IPS-NIHi7 (cell line): ENCODE results near the gene TMEM132D.

Source experiments
- DNase-seq: peaks from one replicate; pipeline ENCODE4 v3.0.0; 2012; ENCODE audit warnings: mixed read lengths; ENCODE audit errors: extremely low spot score

The TMEM132D gene

DNA sequence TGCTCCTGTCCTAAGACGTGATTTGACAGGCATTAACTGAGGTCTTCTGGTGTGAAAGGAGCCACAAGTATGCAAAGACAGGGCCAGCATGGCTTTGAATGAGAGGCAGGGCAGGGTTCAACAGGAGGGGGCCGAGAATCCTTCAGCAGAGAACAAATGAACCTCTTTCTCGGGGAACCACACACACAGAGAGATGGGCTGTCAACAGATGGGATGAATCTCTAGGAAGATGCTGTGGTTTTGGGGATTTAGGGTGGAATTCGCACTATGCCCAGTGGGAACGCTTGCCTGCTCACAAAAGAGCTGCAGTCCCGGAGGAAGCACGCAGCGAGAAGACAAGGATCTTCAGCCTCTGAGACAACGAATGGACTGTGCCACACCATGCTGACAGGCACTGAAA lies 537.2 kb downstream of the TMEM132D start:
- no peak for DNase-seq

DNA sequence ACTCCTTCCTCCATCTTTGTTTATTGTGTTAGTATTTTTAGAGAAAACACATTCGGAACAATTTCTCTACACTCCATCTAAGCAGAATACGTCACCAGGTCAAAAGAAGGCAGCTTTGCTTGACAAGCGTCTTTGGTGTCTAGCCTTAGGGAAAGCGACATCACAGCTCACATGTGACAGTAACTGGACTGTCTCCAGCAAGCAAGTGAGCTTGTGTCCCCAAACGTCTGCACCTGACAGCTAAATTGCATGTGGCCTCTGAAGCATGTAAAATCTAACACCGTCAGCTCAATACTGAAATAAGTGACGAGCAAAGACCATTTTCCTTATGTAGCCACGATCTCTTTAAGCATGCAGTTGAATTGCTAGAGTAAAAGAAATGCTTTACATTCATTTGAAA lies 540.8 kb downstream of the TMEM132D start:
- DNase-seq: no peak

DNA sequence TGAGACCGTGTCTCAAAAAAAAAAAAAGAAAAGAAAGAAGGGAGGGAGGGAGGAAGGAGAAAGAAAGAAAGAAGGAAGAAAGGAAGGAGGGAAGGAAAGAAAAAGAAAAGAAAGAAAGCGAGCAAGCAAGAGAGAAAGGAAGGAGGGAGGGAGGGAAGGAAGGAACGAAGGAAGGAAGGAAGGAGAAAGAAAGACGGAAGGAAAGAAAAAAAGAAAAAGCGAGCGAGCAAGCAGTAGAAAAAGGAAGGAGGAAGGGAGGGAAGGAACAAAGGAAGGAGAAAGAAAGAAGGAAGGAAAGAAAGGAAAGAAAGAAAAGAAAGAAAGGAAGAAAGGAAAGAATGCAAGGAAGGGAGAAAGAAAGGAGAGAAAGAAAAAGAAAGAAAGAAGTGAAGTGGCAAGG lies 546.6 kb downstream of the TMEM132D start:
- DNase-seq: no peak

DNA sequence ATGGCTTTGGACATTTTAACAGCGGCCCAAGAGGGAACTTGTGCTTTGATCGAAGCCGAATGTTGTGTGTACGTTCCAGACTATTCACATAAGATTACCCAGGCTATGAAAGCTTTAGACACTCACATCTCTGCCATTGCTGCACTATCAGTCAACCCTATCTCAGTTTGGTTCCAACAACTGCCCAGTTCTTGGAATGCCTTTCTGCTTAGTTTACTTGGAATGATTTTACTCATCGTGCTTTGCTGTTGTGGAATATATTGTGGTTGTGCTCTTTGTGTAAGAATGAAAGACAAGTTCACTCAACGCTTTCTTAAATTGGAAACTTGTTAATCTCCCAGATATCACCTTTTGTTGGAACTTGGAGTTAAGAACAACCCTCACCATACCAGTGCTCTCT lies 552.3 kb downstream of the TMEM132D start:
- no peak for DNase-seq

DNA sequence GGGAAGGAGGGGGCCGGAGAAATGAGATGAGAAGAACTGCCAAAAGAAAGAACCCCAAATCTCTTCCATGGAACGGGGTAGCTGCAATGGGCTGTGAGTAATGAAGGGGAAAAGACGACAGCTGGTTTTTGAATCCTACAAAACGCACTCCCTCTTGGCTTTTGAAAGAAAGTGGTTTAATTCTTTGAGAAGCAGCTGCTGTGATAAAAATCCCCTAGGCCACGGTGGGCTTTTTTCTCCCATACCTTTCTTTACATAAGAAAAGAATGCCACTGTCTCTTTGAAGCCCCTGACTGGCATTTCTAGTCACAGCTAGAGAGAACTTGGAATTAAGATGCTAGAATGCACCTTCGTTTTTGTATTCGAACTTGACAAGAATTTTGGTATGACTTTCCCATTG lies 564.5 kb downstream of the TMEM132D start:
- DNase-seq: no peak

DNA sequence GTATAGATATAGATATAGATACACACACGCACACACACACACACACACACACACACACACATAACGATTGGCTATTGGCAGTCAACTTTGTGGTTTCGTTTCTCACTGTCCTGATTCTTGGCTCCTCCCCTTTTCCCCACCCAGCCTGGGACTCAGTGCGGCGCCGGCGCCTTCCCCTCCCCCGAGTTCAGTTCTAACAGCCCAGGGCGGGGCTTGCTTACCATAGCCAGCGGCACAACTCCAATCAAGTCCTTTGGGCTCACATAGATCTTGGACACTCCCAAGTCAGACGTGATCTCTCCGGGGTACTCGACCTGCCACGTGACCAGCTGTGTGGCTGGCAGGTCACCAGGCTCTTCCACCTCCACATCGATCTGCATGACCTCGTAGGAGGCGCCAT lies 566.4 kb downstream of the TMEM132D start:
- DNase-seq: no peak

DNA sequence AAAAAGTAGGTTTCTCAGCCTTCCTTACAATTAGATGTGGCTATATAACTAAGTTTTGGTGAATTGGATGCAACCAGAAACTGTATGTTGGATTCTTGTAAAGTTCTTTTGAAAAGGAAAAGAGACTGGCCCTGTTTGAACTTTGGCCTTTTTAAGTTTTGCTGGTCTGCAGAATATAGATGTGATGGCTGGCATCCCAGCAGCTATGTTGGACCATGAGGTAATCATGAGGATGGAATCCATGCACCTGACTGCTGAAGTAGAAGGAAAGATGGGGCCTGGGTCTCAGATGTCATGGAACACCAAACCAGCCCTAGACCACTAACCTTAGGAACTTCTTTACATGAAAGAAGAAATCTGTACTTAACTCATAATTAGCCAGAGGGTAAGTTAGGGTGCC lies 568.1 kb downstream of the TMEM132D start:
- DNase-seq: no peak

DNA sequence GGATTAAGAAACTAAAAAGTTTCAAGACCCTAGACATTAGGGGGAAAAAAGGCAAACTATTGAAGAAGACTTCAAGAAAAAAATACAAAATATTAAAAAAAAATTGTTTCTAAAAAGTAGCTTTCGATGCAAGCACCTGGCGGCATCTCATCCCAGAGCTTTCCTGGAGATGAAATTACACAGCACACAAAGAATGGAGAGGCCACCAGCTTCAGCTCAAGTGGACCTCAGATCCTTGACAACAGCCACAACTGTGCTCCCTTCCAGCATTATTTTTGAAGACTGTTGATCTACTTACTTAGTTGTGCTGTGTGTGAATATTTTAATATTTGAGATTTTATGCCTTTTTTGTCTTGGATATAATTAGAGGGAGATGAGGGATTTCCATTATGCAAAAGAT lies 571.5 kb downstream of the TMEM132D start:
- DNase-seq: no peak

DNA sequence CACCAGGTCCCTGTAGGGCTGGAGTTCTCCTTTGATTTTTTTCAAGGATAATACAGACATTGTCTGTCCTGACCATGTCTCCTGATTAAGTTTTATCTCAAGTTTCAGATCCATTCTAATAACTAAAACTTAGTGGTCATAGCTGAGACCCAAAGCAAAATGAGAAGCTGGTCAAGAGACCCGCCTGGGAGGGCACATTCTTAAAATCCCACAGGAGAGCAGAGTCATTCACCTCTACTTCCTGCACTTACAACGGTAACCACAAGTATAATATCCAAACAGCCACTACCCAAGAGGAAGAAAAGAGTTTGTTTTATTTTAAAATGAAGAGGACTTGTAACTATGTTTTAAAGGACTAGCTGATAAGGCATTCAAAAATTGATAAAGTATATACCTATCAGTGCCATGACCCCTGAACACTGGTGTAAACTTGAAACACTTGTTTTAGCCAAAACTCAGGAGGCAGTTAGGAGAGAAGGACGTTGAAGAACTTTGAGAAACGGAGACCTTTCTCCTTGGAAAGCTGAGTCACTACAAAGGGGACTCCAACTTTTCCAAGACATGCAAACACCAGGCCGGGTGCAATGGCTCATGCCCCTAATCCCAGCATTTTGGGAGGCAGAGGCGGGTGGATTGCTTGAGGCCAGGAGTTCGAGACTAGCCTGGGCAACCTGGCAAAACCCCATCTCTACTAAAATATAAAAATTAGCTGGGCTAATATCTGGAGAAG lies 572.3 kb downstream of the TMEM132D start:
- DNase-seq: no peak

DNA sequence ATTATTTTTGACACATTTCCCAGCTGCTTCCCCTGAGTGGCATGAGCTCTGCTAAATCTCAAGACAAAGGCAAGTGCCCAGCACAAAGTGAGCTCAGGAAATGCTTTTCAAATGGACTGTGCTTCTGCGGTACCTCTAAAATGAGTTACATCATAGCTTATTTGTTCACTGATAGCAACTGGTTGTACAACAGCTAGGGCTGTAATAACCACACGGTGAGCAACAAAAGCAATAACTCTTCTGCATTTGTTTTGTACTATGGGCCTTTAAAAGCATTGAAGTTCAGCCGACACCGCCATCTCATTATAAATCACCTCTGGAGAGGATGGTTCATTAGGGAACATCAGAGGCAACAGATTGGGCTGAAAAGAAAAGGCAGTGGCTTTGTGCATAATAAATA lies 575.6 kb downstream of the TMEM132D start:
- no peak for DNase-seq

DNA sequence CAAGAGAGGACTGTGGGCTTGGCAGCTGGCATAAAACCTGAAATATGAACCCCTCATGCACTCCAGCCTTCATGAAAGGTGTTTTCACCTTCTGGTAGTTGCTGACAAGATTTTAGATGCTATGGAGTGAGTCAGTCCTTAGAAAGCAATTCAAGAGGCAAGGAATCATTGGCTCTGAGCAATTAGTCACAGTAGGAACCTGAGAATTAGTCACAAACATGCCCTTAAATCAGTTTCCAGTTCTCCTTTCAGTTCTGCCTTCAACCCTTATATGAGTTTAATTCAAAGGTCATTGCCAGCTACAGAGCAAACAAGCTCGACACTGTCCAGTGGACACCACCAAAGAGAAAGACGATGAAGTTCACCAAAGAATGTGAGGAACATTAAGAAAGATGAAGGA lies 578.3 kb downstream of the TMEM132D start:
- no peak for DNase-seq

DNA sequence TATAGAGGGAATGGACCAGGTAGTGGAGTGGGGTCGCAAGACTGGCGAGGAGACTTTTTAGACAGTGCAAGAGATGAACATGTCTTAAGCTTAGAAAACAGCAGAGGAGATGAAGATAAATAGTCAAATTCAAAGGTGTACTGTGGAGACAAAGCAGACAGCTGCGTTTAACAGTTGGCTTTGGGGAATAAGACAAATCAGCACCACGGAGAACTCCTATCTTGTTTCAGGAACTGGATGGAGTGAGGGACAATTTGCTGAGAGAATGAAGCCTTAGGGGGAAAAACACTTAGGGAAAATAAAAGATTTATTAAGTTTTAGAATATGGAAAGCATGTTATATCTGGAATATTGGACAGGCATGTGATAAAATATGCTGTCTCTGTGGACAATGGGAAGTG lies 591.8 kb downstream of the TMEM132D start:
- DNase-seq: peak; percentile 46

DNA sequence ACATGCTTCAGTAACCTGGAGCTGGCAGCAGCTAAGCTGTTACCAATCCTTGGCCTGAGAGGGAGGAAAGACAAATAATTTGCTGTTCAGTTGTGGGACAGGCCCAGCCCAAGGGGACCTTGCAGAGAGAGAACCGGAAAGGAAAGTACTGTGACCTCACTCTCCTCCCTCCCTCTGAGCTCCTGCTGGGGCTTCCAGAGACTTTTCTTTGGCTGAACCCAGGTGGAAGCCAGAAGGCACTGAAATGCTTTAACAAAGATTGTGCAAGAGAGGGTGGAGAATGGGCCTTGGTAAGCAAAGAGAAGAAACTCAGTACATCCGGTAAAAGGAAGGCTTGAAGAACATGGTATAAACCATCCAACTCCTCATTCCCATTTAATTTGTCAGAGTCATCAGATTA lies 593.5 kb downstream of the TMEM132D start:
- DNase-seq: no peak

DNA sequence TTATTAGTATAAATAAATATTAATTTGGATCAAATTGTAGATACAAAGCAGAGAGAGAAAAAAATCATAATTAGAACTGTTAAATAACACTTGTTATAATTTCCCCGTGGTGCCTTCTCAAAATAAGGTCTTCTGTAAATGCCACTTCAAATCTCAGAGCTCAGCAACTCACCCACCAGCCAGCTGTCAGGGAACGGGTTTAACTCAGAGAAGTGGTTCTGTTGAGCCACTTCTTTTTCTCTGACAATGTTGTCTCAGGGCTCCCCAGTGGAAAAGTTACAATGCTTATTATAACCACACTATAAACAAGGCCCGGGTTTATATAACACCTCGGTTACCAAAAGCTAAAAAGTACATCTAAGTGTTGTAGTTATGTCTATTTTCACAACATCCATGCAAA lies 598.0 kb downstream of the TMEM132D start:
- no peak for DNase-seq

DNA sequence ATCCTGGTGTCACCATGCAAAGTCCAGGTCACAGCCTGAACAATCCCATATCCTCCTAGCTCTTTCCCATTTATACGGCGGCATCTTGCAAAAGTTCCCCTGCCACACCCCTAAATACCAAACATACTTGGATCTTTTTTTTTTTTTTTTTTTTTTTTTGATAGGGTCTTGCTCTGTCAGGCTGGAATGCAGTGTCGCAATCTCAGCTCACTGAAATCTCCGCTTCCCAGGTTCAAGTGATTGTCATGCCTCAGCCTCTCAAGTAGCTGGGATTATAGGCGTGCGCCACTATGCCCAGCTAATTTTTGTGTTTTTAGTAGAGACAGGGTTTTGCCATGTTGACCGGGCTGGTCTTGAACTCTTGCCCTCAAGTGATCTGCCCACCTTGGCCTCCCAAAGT lies 599.3 kb downstream of the TMEM132D start:
- DNase-seq: no peak

DNA sequence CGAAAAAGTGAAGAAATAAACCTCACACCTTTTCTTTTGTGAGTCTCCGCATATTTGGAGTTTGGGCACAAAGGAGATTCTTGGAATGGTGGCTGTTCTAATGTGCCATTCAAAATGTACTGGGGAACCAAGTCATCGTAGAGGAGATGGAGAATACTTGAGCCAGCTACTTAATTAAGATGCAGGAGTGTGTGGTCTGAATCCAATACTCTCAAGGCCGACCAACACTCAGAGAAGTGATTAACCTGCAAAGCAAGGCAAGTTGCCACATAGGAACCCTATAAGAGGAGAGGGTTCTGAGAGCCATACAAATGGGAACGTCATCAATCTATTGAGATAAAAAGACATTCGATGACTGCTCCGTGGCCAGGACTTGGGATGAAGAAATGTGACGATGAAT lies 603.8 kb downstream of the TMEM132D start:
- DNase-seq: no peak

DNA sequence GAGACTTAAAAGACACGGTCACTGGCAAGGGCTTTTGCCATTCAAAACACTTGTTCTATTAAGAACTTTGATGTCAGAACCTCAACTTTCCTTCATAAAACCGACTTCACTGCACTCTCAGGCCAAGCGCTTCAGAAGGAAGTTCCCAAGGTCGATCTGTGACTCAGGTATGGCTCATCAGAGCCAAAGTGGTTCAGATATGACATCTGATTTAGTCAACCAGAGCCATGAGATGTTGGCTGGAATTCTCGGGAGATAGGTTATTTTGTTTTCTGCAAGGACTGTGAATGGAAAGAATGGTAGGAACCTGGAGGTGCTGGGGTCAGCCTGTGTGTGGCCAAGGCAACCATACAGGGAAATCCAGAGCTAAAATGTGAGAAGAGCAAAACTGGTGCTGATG lies 604.9 kb downstream of the TMEM132D start:
- DNase-seq: no peak

DNA sequence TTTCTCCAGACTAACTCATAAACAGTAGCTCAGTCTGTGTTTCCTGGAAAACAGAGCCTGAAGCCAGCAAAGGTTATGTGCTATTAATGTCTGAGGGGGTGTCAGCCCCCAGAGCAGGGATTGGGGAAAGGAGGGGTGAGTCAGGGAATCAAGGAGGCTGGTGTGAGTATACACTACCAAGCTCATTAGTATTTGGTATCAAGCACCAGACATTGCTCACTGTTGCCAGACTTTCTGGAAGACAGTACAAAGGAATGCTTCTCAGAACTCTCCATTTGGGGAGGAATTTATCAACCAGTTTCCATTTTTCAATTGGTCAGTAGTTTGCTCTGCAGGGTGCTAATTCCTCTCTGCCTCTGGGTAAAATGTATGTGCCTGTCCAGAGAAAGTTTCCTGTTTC lies 607.2 kb downstream of the TMEM132D start:
- DNase-seq: no peak

DNA sequence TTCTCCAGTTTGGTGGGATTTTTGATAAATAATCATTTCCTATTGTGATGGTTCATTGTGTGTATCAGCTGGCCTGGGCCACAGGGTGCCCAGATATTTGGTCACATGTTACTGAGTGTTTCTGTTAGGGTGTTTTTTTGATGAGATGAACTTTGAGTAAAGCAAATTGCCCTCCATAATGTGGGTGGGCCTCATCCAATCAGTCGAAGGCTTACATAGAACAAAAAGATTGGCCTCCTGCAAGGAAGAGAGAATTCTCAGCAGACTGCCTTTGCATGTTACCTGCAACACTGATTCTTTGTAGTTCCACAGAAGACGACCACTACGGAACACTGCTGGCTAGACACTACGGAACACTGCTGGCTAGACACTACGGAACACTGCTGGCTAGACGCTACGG lies 609.0 kb downstream of the TMEM132D start:
- no peak for DNase-seq

DNA sequence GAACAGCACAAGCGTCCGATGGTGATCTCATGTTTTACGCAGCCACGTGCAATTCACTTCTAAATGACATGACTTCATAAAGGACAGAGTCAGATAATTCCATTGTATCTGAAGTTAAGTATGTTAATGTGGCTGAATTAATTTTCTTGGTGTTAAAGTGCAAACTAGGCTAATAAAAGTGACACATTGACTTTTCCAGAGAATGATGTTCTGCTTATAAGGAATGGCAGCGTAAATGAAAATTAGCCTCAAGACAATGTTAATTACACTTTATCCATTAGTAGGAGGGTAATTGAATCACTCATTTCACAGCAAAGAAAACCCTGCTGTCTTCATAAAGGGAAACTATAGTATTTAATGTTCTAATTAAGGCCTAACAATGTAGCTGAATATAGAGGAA lies 624.1 kb downstream of the TMEM132D start:
- no peak for DNase-seq

DNA sequence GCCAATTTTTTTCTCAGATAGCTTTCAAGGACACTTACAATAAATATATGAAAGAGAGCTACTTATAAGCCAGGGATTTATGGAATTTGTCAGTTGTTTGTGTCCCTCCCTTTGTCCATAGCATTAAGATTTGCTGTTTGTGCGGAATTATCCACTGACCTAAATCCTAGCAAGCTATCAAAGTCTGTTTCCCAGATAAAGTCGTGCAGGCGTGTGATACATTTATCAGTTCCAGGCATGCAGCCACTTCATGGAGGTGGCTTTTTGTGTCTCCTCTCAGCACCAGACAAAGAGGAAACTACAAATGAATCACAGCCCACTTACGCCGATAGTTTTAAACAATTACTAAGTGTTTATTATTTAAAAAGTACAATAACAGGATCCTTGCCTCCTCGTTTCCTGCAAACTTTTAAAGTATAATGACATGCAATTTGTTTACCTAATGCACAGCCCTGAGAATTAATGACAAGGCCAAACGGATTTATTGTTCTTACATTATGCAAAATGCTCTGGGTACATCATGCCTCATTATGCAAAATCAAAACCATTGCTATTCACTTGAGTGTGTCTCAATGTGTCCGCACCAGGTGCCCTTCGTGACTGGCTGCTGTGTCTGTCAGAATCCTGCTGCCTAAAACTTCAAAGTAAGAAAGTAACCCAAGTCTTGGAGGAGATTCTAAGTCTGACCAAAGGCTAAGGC lies 627.3 kb downstream of the TMEM132D start:
- DNase-seq: no peak

DNA sequence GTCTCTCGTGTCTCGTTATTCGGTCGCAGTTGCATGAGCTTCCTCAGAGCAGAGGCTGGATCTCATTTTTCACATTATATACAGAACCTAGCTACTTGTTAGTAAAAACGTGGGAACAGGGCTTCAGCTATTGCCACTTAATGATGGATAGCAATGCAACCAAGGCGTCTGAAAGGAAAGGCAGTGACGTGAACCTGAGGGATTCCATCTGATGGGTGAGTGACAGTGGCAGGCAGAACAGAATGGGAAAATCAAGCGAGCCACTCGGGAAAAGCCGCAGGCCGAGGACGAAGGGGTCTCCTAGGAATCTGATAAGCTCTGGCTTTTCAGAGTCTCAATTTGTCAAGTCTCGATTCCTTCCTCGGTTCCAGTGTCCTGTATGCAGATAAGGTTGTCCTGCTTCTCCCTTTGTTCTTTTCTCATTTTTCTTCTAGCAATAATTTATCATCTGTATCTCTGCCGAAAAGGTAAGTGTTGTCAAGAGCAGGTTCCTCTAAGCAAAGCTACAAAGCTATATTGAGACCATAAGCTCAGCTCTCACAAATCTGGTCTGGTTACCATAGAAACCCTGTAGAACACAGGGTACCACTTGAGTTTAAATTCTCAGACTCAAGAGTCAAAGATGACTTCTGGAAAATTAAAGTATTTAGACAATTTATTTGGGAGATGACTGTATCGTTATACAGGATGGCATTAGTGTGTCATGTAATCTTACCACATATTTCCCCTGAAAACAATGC lies 633.9 kb downstream of the TMEM132D start:
- DNase-seq: no peak

DNA sequence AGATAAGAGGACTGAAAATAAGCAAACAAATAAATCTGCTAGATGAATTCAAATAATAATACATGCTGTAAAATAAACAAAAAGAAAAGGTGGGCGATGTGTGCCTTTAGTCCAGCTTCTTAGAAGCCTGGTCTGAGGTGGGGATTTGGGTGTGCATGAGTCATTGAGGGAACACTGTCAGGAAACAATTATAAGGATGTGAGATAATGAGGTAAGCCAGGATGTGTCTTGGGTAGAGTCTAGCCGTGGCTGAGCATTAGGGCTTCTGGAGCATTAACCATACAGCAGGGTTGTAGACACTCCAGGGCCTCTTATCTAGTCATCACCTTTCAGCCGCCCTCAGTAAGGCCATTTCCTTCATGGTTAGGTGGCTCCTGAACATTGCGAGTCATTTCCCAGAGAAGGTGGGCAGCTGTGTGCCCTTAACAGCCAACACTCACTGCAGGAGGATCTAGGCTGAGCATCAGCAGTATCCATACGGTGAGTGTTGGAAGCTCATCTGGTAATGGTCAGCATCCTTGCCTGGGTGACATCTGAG lies 645.0 kb downstream of the TMEM132D start:
- DNase-seq: no peak
